ENCODE data around the gene IL17RC.

GRCh38 chr3:9942934-9943690, 26.2 kb downstream of the IL17RC start:
- TF ChIP-seq, protein P1, sequence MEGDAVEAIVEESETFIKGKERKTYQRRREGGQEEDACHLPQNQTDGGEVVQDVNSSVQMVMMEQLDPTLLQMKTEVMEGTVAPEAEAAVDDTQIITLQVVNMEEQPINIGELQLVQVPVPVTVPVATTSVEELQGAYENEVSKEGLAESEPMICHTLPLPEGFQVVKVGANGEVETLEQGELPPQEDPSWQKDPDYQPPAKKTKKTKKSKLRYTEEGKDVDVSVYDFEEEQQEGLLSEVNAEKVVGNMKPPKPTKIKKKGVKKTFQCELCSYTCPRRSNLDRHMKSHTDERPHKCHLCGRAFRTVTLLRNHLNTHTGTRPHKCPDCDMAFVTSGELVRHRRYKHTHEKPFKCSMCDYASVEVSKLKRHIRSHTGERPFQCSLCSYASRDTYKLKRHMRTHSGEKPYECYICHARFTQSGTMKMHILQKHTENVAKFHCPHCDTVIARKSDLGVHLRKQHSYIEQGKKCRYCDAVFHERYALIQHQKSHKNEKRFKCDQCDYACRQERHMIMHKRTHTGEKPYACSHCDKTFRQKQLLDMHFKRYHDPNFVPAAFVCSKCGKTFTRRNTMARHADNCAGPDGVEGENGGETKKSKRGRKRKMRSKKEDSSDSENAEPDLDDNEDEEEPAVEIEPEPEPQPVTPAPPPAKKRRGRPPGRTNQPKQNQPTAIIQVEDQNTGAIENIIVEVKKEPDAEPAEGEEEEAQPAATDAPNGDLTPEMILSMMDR (IDR thresholded peaks at IDR 0.05): no peak
- no peak for TF ChIP-seq POLR2A (IDR thresholded peaks at IDR 0.05)

All from Peyer's patch (tissue), 4 donors.